ENCODE results near the gene TBX3. TPM values are rescaled to one million over a fixed set of nuclear protein-coding genes. Genes with fewer than 3 reads are reported as not detected.
"Not testable (repeated sequence)": the region's sequence is repeated elsewhere in the genome, so short reads cannot be mapped to it uniquely, and the experiment has no call there.

Gene TBX3
- 7.7 TPM for polyA plus RNA-seq (2013, experiment 1 of 2; ENCODE audit: insufficient read length)
- 8.5 TPM for polyA plus RNA-seq (2013, experiment 2 of 2; ENCODE audit: insufficient read length)

DNA sequence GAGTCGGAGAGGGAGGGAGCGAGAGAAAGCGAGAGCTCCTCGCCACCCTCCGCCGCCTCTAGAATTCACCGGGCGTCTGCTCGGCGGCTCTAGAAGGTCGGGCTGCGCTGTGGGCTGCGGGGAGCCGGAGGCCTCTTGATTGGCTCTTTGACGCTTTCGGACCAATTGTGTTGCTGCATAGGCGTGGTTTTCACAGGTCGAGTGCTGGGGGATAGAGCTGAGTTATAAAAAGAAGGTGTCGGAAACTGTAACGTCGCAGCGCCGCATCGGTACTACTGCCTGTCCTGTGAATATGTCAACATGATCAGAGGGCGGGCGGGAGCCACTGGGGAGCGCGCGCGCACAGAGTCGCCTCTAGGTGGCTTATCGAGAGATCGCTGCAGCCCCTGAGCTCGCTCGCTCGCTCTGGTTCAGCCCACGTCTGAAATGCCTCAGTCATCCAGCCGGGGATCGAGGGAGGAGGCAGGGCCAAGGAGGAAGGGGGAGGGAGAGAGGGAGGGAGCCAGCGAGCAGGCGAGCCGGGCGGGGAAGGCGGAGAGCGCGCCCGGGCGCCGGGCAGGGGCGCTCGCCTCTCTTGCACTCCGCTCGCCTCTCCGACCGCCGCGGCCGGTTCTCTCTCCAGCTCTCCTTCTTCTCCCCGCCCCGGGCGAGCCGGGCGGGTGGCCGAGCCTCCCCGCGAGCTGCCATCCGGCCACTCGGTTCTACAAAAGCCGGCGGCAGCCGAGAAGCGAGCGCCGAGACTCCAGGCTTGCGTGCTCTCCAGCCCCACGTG is at the start of gene TBX3:
TBX3 (minus strand) TSS at position 78 of the 772 bp plus-strand sequence. CDS start 975 bp downstream, outside the sequence.
- DNase-seq: peak; percentile 100

- no peak for DNase-seq
Observed at GRCh38 chr12:114732426-114733030, 48.6 kb upstream of the TBX3 start.

DNA sequence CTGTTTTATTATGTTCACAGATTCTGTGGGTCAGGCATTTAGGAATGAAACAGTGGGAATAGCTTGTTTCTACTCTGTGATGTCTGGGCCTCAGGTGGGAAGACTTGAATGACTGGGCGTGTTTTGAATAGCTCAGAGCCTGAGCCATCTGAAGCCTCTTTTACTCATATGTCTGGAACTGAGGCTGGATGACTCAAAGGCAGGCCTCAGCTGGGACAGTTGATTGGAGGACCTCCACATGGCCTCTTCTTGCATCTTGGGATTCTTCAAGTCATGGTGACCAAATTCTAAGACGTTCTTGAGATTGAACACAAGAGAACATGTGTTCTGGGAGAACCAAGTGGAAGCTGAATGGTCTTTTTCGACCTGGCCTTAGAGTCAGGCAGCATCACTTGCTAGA is 45.8 kb upstream of the TBX3 start:
- peak; percentile 23 for DNase-seq

GRCh38 chr12:114726092-114726710 is 42.2 kb upstream of the TBX3 start:
- DNase-seq: no peak

DNA sequence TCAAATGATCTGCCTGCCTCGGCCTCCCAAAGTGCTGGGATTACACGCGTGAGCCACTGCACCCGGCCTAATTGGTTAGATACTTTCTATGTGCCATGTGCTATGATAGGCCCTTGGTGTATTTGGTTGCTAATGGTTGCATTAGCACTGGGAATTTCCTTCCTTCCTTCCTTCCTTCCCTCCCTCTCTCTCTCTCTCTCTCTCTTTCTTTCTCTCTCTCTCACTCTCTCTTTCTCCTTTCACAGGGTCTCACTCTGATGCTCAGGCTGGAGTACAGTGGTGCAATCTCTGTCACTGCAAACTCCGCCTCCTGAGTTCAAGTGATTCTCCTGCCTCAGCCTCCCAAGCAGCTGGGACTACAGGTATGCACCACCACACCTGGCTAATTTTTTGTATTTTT is 38.2 kb upstream of the TBX3 start:
- not testable (repeated sequence) for DNase-seq

GRCh38 chr12:114721266-114721665 is 37.3 kb upstream of the TBX3 start:
- DNase-seq: no peak

GRCh38 chr12:114713466-114714215 is 29.7 kb upstream of the TBX3 start:
- no peak for DNase-seq

- DNase-seq: no peak
Observed at GRCh38 chr12:114711689-114712152, 27.7 kb upstream of the TBX3 start.

GRCh38 chr12:114710151-114710550 is 26.2 kb upstream of the TBX3 start:
- DNase-seq: no peak

- DNase-seq: no peak
Observed at GRCh38 chr12:114709112-114709511, 25.1 kb upstream of the TBX3 start.

- not testable (repeated sequence) for DNase-seq
Observed at GRCh38 chr12:114708598-114708997, 24.6 kb upstream of the TBX3 start.

GRCh38 chr12:114704096-114704495 is 20.1 kb upstream of the TBX3 start:
- no peak for DNase-seq

GRCh38 chr12:114703060-114703493 is 19.1 kb upstream of the TBX3 start:
- no peak for DNase-seq

GRCh38 chr12:114702462-114702861 is 18.5 kb upstream of the TBX3 start:
- DNase-seq: no peak

- DNase-seq: no peak
Observed at GRCh38 chr12:114701553-114701952, 17.6 kb upstream of the TBX3 start.

DNA sequence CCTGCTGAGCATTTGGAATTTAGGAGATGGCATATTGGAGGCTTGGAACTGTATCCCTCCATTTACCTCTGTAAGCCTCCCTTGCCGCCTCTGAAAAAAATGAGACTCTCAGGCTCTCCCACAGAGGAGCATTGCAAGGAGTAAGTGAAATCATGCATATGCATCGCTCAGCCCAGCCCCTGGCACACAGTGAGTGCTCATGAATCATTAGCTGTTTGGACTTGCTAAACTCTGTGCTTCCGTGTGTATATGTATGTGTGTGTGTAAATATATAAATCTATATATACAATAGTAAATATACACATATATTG is 17.1 kb upstream of the TBX3 start:
- no peak for DNase-seq

DNA sequence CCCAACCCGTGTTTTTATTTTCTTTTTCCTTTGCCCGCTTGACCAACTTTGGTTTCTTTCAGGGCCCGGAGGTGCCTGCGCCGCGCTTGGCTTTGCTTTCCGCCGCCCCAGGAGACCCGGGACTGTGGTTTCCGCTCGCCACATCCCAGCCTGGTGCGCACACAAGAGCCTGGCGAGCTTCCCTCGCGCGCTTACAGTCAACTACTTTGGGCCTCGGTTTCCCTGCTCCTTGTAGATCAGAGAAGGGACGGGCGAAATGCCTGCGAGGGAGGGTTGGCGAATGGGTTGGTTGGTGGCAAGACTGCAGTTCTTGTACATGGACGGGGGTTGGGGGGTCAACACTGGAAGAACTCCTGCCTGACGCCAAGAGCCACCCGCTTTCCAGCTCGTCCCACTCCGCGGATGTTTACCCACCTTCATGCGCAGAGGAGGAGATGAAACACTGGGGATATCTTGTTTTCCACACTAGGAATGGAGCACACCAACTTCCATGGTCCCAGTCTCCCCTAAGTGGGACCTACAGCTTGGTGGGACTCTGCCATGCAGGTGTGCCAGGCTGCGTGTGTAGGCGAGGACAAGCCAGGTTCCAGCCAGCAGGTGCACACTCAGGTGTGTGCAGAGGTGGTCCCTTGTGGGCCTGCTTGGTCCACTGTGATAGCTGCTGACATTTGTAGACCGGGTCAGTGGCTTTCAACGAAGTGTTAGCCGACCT is 16.6 kb upstream of the TBX3 start:
- no peak for DNase-seq

DNA sequence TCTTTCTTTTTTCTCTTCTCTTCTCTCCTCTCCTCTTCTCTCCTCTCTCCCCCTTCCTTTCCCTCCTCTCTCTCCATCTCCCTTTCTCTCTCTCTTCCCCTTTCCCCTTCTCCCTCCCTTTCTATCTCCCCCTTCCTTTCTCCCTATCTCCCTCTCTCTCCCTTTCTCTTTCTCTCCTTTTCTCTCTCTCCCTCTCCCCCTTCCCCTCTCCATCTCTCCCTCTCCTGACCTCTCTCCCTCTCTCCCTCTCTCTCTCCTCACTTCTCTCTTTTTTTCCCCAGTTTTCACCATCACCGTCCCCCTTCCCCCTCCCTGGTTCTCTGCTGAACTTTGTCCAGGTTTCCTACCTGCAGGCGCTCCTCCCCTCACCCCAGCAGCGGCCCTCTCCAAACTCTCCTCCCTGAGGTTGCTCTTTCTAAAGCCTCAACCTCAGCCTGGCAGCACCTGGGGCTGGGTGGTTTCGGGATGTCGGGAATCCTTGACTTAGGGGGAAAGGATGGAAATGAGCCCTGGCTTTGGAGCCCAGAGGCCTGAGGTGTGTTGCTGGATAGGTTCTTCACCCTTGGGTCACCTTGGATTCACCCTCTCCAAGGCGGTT is 14.7 kb upstream of the TBX3 start:
- no peak for DNase-seq

- DNase-seq: no peak
Observed at GRCh38 chr12:114697741-114698565, 14.0 kb upstream of the TBX3 start.

- DNase-seq: no peak
Observed at GRCh38 chr12:114697243-114697716, 13.3 kb upstream of the TBX3 start.

Data from fibroblast of skin of scalp (primary cell).